ENCODE data around the gene COL26A1.

- no peak for TF ChIP-seq CTCF (IDR thresholded peaks at IDR 0.05 in 4 of 5, conservative IDR thresholded peaks at IDR 0.05 in 1 of 5)
- no peak for TF ChIP-seq POLR2A (IDR thresholded peaks at IDR 0.05)
Observed at GRCh38 chr7:101390901-101391301, 28.2 kb downstream of the COL26A1 start.

Measured in gastrocnemius medialis (tissue), 4 donors.